A673 (cell line): ENCODE measurements around the gene TBXA2R. TPM values are rescaled to one million over a fixed set of nuclear protein-coding genes. Genes with fewer than 3 reads are reported as not detected.
"Not testable (repeated sequence)": the region's sequence is repeated elsewhere in the genome, so short reads cannot be mapped to it uniquely, and the experiment has no call there.

Experiments
- BruUV-seq: library from RNA; stranded (reverse); fragments of 400-500 nt; replicated peaks from 2 replicates; lab custom pipeline; 2021; lab: Mats Ljungman, UMichigan
- CTCF ChIA-PET: fragments of 300-600 bp; sonication (Branson Sonifier 250); formaldehyde crosslinking; loops from one replicate; lab custom pipeline; 2022; ENCODE audit warnings: antibody characterized with exemption; lab: Charles Lee
- POLR2A ChIA-PET: fragments of 300-600 bp; sonication (Branson Sonifier 250); formaldehyde crosslinking; loops from one replicate; lab custom pipeline; 2022; ENCODE audit warnings: antibody characterized with exemption; ENCODE audit not compliant: low non-redundant PET; lab: Charles Lee
- DNase-seq: peaks from one replicate; pipeline ENCODE4 v3.0.0-alpha.2; 2015; ENCODE audit warnings: low spot score
- H3K27ac ChIP-seq: fragments of 200-600 bp; sonication (generic); 2 replicates; pipeline ENCODE4 v1.5.1; 2016; ENCODE audit warnings: mixed run types, low read depth, mild to moderate bottlenecking, mixed read lengths, antibody characterized with exemption, low read length; ENCODE audit not compliant: poor library complexity, severe bottlenecking
- H3K27me3 ChIP-seq: fragments of 200-600 bp; sonication (generic); replicated peaks from 2 replicates; pipeline ENCODE4 v1.6.1; 2017; ENCODE audit warnings: mixed run types, low read depth, mild to moderate bottlenecking, mixed read lengths, antibody characterized with exemption, low read length; ENCODE audit not compliant: insufficient read depth, poor library complexity
- H3K36me3 ChIP-seq: fragments of 200-600 bp; sonication (generic); 2 replicates; pipeline ENCODE4 v1.6.1; 2016; ENCODE audit warnings: mixed run types, mild to moderate bottlenecking, mixed read lengths, antibody characterized with exemption, low read length; ENCODE audit not compliant: insufficient read depth, poor library complexity, severe bottlenecking
- H3K4me1 ChIP-seq: fragments of 200-600 bp; sonication (generic); 2 replicates; pipeline ENCODE4 v1.6.1; 2017; ENCODE audit warnings: mixed run types, mild to moderate bottlenecking, mixed read lengths, antibody characterized with exemption, low read length; ENCODE audit not compliant: insufficient read depth, poor library complexity, severe bottlenecking
- H3K4me3 ChIP-seq: fragments of 200-600 bp; sonication (generic); 2 replicates; pipeline ENCODE4 v1.5.1; 2016; ENCODE audit warnings: low read depth, mixed run types, mild to moderate bottlenecking, mixed read lengths, low read length; ENCODE audit not compliant: poor library complexity, severe bottlenecking
- H3K9me3 ChIP-seq: fragments of 200-600 bp; sonication (generic); 2 replicates; pipeline ENCODE4 v1.6.1; 2016; ENCODE audit warnings: mixed run types, low read depth, mild to moderate bottlenecking, mixed read lengths, antibody characterized with exemption, low read length; ENCODE audit not compliant: poor library complexity, severe bottlenecking
- EZH2 ChIP-seq: fragments of 200-600 bp; sonication (generic); IDR thresholded peaks from 2 replicates; pipeline ENCODE4 v1.6.1; 2017; ENCODE audit warnings: borderline replicate concordance, low read depth, mild to moderate bottlenecking, mixed read lengths, antibody characterized with exemption, low read length; ENCODE audit not compliant: poor library complexity, severe bottlenecking
- intact Hi-C: fragments of 100-400 bp; cut with micrococcal nuclease; formaldehyde crosslinking; loops from one replicate; pipeline ENCODE4 v1.10.0; 2022; ENCODE audit not compliant: unreplicated experiment
- total RNA-seq: library from RNA; stranded (reverse); gene quantifications from 2 replicates; pipeline ENCODE4 v1.2.3, GENCODE V29; 2021
- TF ChIP-seq, protein P1 (sequence below): fragments of 300-800, 200-600 bp; sonication (generic); conservative IDR thresholded peaks from 2 replicates; pipeline ENCODE4 v1.5.1; 2017; ENCODE audit warnings: low read depth, mild to moderate bottlenecking, antibody characterized with exemption, low read length, moderate library complexity, mixed read lengths

Gene TBXA2R
- total RNA-seq, 1 experiment from 2014 or later: 0.56 TPM

GRCh38 chr19:3651684-3652083, 45.0 kb upstream of the TBXA2R start:
- CTCF ChIA-PET: no interaction called here
- no TSS peak for BruUV-seq
- H3K36me3 ChIP-seq: peaks cover 5% of the 10 kb centered on the region
- H3K4me1 ChIP-seq: peaks cover 11% of the 10 kb centered on the region
- no peaks in the 10 kb centered on the region for H3K9me3 ChIP-seq
- no peak overlapping the region for H3K27ac ChIP-seq
- DNase-seq: no peak
- intact Hi-C loops: loop anchor here (10.0 kb wide), 1 partner anchor 163 kb away; no protein-coding TSS in a partner anchor
- POLR2A ChIA-PET: no interaction called here
- no peak overlapping the region for H3K4me3 ChIP-seq
- H3K27me3 ChIP-seq: no peaks in the 10 kb centered on the region
- TF ChIP-seq, protein P1, sequence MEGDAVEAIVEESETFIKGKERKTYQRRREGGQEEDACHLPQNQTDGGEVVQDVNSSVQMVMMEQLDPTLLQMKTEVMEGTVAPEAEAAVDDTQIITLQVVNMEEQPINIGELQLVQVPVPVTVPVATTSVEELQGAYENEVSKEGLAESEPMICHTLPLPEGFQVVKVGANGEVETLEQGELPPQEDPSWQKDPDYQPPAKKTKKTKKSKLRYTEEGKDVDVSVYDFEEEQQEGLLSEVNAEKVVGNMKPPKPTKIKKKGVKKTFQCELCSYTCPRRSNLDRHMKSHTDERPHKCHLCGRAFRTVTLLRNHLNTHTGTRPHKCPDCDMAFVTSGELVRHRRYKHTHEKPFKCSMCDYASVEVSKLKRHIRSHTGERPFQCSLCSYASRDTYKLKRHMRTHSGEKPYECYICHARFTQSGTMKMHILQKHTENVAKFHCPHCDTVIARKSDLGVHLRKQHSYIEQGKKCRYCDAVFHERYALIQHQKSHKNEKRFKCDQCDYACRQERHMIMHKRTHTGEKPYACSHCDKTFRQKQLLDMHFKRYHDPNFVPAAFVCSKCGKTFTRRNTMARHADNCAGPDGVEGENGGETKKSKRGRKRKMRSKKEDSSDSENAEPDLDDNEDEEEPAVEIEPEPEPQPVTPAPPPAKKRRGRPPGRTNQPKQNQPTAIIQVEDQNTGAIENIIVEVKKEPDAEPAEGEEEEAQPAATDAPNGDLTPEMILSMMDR: no peak
- TF ChIP-seq EZH2: no peak

GRCh38 chr19:3649888-3650287, 43.2 kb upstream of the TBXA2R start:
- ChIA-PET CTCF (interaction anchor here (0.6 kb wide), 1 partner anchor 424 kb away, joined by 10 read pairs; no protein-coding TSS in a partner anchor), POLR2A (no interaction called here)
- BruUV-seq: no TSS peak
- DNase-seq: no peak
- H3K27ac ChIP-seq: no peak overlapping the region
- no peaks in the 10 kb centered on the region for H3K27me3 ChIP-seq
- no peak overlapping the region for H3K4me3 ChIP-seq
- H3K9me3 ChIP-seq: no peaks in the 10 kb centered on the region
- H3K36me3 ChIP-seq: peaks cover 9% of the 10 kb centered on the region
- intact Hi-C loops: loop anchor here (10.0 kb wide), 1 partner anchor 165 kb away; no protein-coding TSS in a partner anchor
- TF ChIP-seq, protein P1: no peak
- TF ChIP-seq EZH2: no peak
- no peaks in the 10 kb centered on the region for H3K4me1 ChIP-seq

DNA sequence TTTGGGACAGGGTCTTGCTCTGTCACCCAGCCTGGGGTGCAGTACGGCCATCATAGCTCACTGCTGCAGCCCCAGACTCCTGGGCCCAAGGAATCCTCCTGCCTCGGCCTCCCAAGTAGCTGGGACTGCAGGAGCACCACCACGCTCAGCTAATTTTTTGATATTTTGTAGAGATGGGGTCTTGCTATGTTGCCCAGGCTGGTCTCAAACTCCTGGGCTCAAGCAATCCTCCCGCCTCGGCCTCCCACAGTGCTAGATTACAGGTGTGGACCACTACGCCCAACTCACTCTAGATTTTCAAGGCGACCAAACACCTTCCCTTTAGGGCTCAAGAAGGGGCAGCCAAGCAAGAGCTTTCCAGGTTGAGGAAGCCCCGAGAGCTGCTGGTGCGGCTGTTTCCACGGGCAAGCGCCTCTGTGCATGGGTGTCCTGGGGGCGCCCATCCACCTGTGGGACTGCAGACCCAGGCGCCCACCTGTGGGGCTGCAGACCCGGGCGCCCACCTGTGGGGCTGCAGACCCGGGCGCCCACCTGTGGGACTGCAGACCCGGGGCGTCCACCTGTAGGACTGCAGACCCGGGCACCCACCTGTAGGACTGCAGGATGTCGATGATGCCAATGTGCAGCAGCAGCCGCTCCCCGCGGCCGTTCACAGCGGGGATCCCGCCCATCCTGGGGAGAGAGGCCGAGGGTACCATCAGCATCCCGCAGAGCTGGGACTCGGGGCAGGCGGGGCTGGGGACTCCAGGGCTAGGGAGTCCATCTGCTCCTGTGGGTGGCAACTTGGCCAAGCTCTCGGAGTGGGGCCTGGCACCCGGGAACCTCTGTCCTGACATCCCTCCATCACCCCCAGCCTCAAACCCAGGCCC, 41.6 kb upstream of the TBXA2R start:
- CTCF ChIA-PET: interaction anchor here (0.6 kb wide), 1 partner anchor 147 kb away, joined by 5 read pairs; no protein-coding TSS in a partner anchor
- no peaks in the 10 kb centered on the region for H3K9me3 ChIP-seq
- no peaks in the 10 kb centered on the region for H3K4me1 ChIP-seq
- intact Hi-C loops: no loop called here
- POLR2A ChIA-PET: no interaction called here
- TF ChIP-seq EZH2: no peak
- TF ChIP-seq, protein P1: no peak
- H3K4me3 ChIP-seq: no peak overlapping the region
- no peak overlapping the region for H3K27ac ChIP-seq
- no peak for DNase-seq
- H3K27me3 ChIP-seq: no peaks in the 10 kb centered on the region
- peaks cover 9% of the 10 kb centered on the region for H3K36me3 ChIP-seq
- BruUV-seq: no TSS peak

DNA sequence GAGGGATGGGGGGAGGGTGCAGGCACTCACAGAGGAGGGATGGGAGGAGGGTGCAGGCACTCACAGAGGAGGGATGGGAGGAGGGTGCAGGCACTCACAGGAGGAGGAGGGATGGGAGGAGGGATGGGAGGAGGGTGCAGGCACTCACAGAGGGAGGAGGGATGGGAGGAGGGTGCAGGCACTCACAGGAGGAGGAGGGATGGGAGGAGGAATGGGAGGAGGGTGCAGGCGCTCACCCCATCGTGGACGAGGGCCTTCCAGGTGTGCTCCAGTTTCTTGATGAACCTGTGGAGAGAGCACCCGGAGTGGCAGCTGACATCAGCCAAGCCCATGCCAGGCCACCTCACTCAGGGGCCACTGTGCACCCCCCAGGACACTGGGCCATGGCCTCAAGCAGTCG, 40.4 kb upstream of the TBXA2R start:
- H3K36me3 ChIP-seq, H3K27me3 ChIP-seq, POLR2A ChIA-PET, H3K27ac ChIP-seq, H3K4me3 ChIP-seq, BruUV-seq, CTCF ChIA-PET, intact Hi-C loops, H3K4me1 ChIP-seq, H3K9me3 ChIP-seq, DNase-seq: not testable (repeated sequence)
